BLaER1 treated with 17β-estradiol and CSF1 and Interleukin-3, amounts not matched to agents 10 nM and 100 nM (cell line): ENCODE results near the gene ACAA2.

Experiments
- H3K27ac ChIP-seq, 11 experiments: shearing (Covaris generic); formaldehyde crosslinking; 2 replicates each; pipeline ENCODE4 v1.8.1; 2022
- H3K27me3 ChIP-seq, 11 experiments: shearing (Covaris generic); formaldehyde crosslinking; 2 replicates each; pipeline ENCODE4 v1.8.1; 2022
- H3K36me3 ChIP-seq, 11 experiments: shearing (Covaris generic); formaldehyde crosslinking; 2 replicates each; pipeline ENCODE4 v1.8.1; 2022
- H3K4me1 ChIP-seq, 10 experiments: shearing (Covaris generic); formaldehyde crosslinking; 2 replicates each; pipeline ENCODE4 v1.8.1; 2022
- H3K4me2 ChIP-seq, 11 experiments: shearing (Covaris generic); formaldehyde crosslinking; 2 replicates each; pipeline ENCODE4 v1.8.1; 2022
- H3K4me3 ChIP-seq, 10 experiments: shearing (Covaris generic); formaldehyde crosslinking; 2 replicates each; pipeline ENCODE4 v1.8.1; 2022
- H3K9ac ChIP-seq, 11 experiments: shearing (Covaris generic); formaldehyde crosslinking; 2 replicates each; pipeline ENCODE4 v1.8.1; 2022
- H3K9me3 ChIP-seq, 11 experiments: shearing (Covaris generic); formaldehyde crosslinking; replicated peaks in 1 of 11; 2 replicates each; pipeline ENCODE4 v1.8.1; 2022
- H4K20me1 ChIP-seq, 11 experiments: shearing (Covaris generic); formaldehyde crosslinking; 2 replicates each; pipeline ENCODE4 v1.8.1; 2022
- Cebpa-rat ChIP-seq, 11 experiments: shearing (Covaris generic); IDR thresholded peaks; 2 replicates each; pipeline ENCODE4 v1.8.1; 2022

ACAA2 gene

GRCh38 chr18:49767111-49768050 lies 46.0 kb downstream of the ACAA2 start:
- Histone ChIP-seq H3K27me3 (no peaks in the 10 kb centered on the region), H3K9me3 (no peaks in the 10 kb centered on the region), H3K27ac (no peak overlapping the region), H4K20me1 (peaks cover 0 to 3% (median 0%) of the 10 kb centered on the region in 11 experiments; a peak in 2 of 22 replicates), H3K9ac (no peak overlapping the region), H3K4me1 (no peaks in the 10 kb centered on the region), H3K36me3 (no peaks in the 10 kb centered on the region), H3K4me2 (no peak overlapping the region), H3K4me3 (no peak overlapping the region)
- TF ChIP-seq Cebpa-rat (IDR thresholded peaks at IDR 0.05): no peak

- Histone ChIP-seq H3K36me3 (no peaks in the 10 kb centered on the region), H3K4me2 (no peak overlapping the region), H3K27ac (no peak overlapping the region), H3K4me1 (no peaks in the 10 kb centered on the region), H4K20me1 (peaks cover 0 to 5% (median 0%) of the 10 kb centered on the region in 11 experiments; a peak in 2 of 22 replicates), H3K4me3 (no peak overlapping the region), H3K9me3 (no peaks in the 10 kb centered on the region), H3K27me3 (no peaks in the 10 kb centered on the region), H3K9ac (no peak overlapping the region)
- TF ChIP-seq Cebpa-rat (IDR thresholded peaks at IDR 0.05): no peak
Measured at GRCh38 chr18:49766646-49767045, 46.7 kb downstream of the ACAA2 start.

GRCh38 chr18:49764032-49764431 lies 49.3 kb downstream of the ACAA2 start:
- H3K9ac ChIP-seq: no peak overlapping the region
- no peaks in the 10 kb centered on the region for H3K36me3 ChIP-seq
- peaks cover 0 to 5% (median 0%) of the 10 kb centered on the region in 11 experiments; a peak in 2 of 22 replicates for H4K20me1 ChIP-seq
- no peak for TF ChIP-seq Cebpa-rat (IDR thresholded peaks at IDR 0.05)
- H3K27ac ChIP-seq: no peak overlapping the region
- H3K4me3 ChIP-seq: no peak overlapping the region
- no peaks in the 10 kb centered on the region for H3K9me3 ChIP-seq
- no peak overlapping the region for H3K4me2 ChIP-seq
- H3K27me3 ChIP-seq: no peaks in the 10 kb centered on the region
- no peaks in the 10 kb centered on the region for H3K4me1 ChIP-seq

- Histone ChIP-seq H3K4me3 (no peak overlapping the region), H3K4me2 (no peak overlapping the region), H3K27me3 (no peaks in the 10 kb centered on the region), H3K4me1 (no peaks in the 10 kb centered on the region), H3K9ac (no peak overlapping the region), H3K27ac (no peak overlapping the region), H3K36me3 (no peaks in the 10 kb centered on the region), H4K20me1 (peaks cover 0 to 5% (median 0%) of the 10 kb centered on the region in 11 experiments; a peak in 2 of 22 replicates), H3K9me3 (no peaks in the 10 kb centered on the region)
- no peak for TF ChIP-seq Cebpa-rat (IDR thresholded peaks at IDR 0.05)
Measured at GRCh38 chr18:49763590-49763989, 49.7 kb downstream of the ACAA2 start.

GRCh38 chr18:49762191-49763077 lies 50.9 kb downstream of the ACAA2 start:
- no peaks in the 10 kb centered on the region for H3K4me1 ChIP-seq
- no peak overlapping the region for H3K4me2 ChIP-seq
- no peak overlapping the region for H3K27ac ChIP-seq
- H4K20me1 ChIP-seq: peaks cover 0 to 5% (median 0%) of the 10 kb centered on the region in 11 experiments; a peak in 1 of 22 replicates
- no peak overlapping the region for H3K9ac ChIP-seq
- H3K36me3 ChIP-seq: no peaks in the 10 kb centered on the region
- no peaks in the 10 kb centered on the region for H3K27me3 ChIP-seq
- H3K4me3 ChIP-seq: no peak overlapping the region
- TF ChIP-seq Cebpa-rat (IDR thresholded peaks at IDR 0.05): no peak
- no peaks in the 10 kb centered on the region for H3K9me3 ChIP-seq

GRCh38 chr18:49761771-49762170 lies 51.6 kb downstream of the ACAA2 start:
- H3K4me3 ChIP-seq: no peak overlapping the region
- H3K27ac ChIP-seq: no peak overlapping the region
- H4K20me1 ChIP-seq: 0 out of 22 replicates have a peak, but pooled peaks cover 0 to 5% (median 0%) of the 10 kb centered on the region in 11 experiments
- no peaks in the 10 kb centered on the region for H3K4me1 ChIP-seq
- H3K4me2 ChIP-seq: no peak overlapping the region
- H3K27me3 ChIP-seq: no peaks in the 10 kb centered on the region
- no peak for TF ChIP-seq Cebpa-rat (IDR thresholded peaks at IDR 0.05)
- H3K9me3 ChIP-seq: no peaks in the 10 kb centered on the region
- H3K9ac ChIP-seq: no peak overlapping the region
- no peaks in the 10 kb centered on the region for H3K36me3 ChIP-seq

GRCh38 chr18:49758263-49758610 lies 55.1 kb downstream of the ACAA2 start:
- Histone ChIP-seq H4K20me1 (0 out of 22 replicates have a peak, but pooled peaks cover 0 to 5% (median 0%) of the 10 kb centered on the region in 11 experiments), H3K9ac (no peak overlapping the region), H3K27ac (no peak overlapping the region), H3K4me1 (no peaks in the 10 kb centered on the region), H3K36me3 (no peaks in the 10 kb centered on the region), H3K27me3 (no peaks in the 10 kb centered on the region), H3K4me3 (no peak overlapping the region), H3K9me3 (no peaks in the 10 kb centered on the region), H3K4me2 (no peak overlapping the region)
- TF ChIP-seq Cebpa-rat (IDR thresholded peaks at IDR 0.05): no peak

- Histone ChIP-seq H4K20me1 (0 out of 22 replicates have a peak, but pooled peaks cover 0 to 5% (median 0%) of the 10 kb centered on the region in 11 experiments), H3K4me3 (no peak overlapping the region), H3K9me3 (no peaks in the 10 kb centered on the region), H3K27me3 (no peaks in the 10 kb centered on the region), H3K4me1 (no peaks in the 10 kb centered on the region), H3K27ac (no peak overlapping the region), H3K36me3 (no peaks in the 10 kb centered on the region), H3K9ac (no peak overlapping the region), H3K4me2 (no peak overlapping the region)
- no peak for TF ChIP-seq Cebpa-rat (IDR thresholded peaks at IDR 0.05)
Measured at GRCh38 chr18:49757513-49758262, 55.6 kb downstream of the ACAA2 start.
